ENCODE measurements around the gene RCBTB1. TPM values are rescaled to one million over a fixed set of nuclear protein-coding genes. Genes with fewer than 3 reads are reported as not detected.

The RCBTB1 gene
- total RNA-seq, 2 experiments from 2014 or later, result 10.3 to 11.4 TPM

DNA sequence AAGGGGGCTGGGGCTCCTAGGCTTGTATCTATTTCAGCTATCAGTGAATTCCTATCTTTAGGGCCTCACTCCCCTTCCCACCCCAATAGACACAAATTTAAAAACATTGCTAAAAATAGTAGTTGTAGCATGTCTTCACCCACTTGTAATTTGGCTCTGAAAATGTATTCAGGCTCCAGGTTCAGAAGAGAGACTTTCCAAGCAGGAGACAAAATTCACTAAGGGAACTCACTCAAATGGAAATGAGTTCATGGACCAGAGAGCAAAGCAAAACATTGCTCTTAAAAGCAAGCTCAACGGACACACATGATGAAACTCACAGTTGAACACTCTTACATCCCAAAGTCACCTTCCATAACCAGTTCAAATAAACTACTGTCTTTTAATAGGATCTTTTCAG lies 52.8 kb downstream of the RCBTB1 start:
- no peak overlapping the region for H3K4me3 ChIP-seq (ENCODE audit: low read length)
- Mint-ChIP-seq H3K4me3 (no peak overlapping the region), H3K9me3 (no peaks in the 10 kb centered on the region), H3K27me3 (no peaks in the 10 kb centered on the region), H3K27ac (no peak overlapping the region), H3K36me3 (ENCODE audit: low read depth) (peaks cover 57% of the 10 kb centered on the region), H3K4me1 (ENCODE audit: low read depth) (peaks cover 5% of the 10 kb centered on the region)
- no peaks in the 10 kb centered on the region for H3K4me1 ChIP-seq (ENCODE audit: insufficient read depth, low read length)
- no peak for TF ChIP-seq CTCF (IDR thresholded peaks at IDR 0.05)
- CTCF ChIA-PET, result no interaction called here
- no peaks in the 10 kb centered on the region for H3K27me3 ChIP-seq (ENCODE audit: control insufficient read depth in 1 of 2, insufficient read depth in 2 of 2, low read length in 2 of 2)
- peaks cover 18% of the 10 kb centered on the region for H3K36me3 ChIP-seq (ENCODE audit: insufficient read depth, low read length)
- intact Hi-C loops (cut with DNase I, micrococcal nuclease), result no loop called here
- H3K9me3 ChIP-seq (ENCODE audit: control insufficient read depth in 1 of 2, insufficient read depth in 1 of 2, low read length in 2 of 2), result no peaks in the 10 kb centered on the region
- ATAC-seq (ENCODE audit: poor library complexity), result no peak
- POLR2A ChIA-PET, result no interaction called here
- no peak overlapping the region for H3K27ac ChIP-seq (ENCODE audit: low read depth in 1 of 2, low read length in 2 of 2)
- no peak for DNase-seq

DNA sequence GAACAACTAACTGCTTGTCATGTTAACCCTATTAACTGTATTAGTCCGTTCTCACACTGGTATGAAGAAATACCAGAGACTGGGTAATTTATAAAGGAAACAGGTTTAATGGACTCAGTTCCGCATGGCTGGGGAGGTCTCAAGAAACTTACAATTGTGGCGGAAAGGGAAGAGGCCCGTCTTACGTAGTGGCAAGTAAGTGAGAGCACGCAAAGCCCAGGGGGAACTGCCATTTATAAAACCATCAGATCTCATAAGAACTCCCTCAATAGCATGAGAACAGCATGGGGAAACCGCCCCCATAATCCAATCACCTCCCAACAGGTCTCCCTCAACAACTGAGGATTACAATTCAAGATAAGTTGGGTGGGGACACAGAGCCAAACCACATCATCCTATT lies 54.9 kb downstream of the RCBTB1 start:
- no peaks in the 10 kb centered on the region for H3K4me1 ChIP-seq (ENCODE audit: insufficient read depth, low read length)
- Mint-ChIP-seq H3K4me1 (ENCODE audit: low read depth) (peaks cover 10% of the 10 kb centered on the region), H3K27ac (peak overlapping the region; percentile 50), H3K36me3 (ENCODE audit: low read depth) (peaks cover 68% of the 10 kb centered on the region), H3K4me3 (no peak overlapping the region), H3K9me3 (no peaks in the 10 kb centered on the region), H3K27me3 (no peaks in the 10 kb centered on the region)
- no peak overlapping the region for H3K27ac ChIP-seq (ENCODE audit: low read depth in 1 of 2, low read length in 2 of 2)
- no peaks in the 10 kb centered on the region for H3K27me3 ChIP-seq (ENCODE audit: control insufficient read depth in 1 of 2, insufficient read depth in 2 of 2, low read length in 2 of 2)
- ChIA-PET CTCF (no interaction called here), POLR2A (no interaction called here)
- ATAC-seq (ENCODE audit: poor library complexity), result no peak
- DNase-seq, result peak in 2 of 14 experiments; percentile 41 to 55
- intact Hi-C loops (cut with DNase I, micrococcal nuclease), result no loop called here
- no peak for TF ChIP-seq CTCF (IDR thresholded peaks at IDR 0.05)
- peaks cover 24% of the 10 kb centered on the region for H3K36me3 ChIP-seq (ENCODE audit: insufficient read depth, low read length)
- H3K9me3 ChIP-seq (ENCODE audit: control insufficient read depth in 1 of 2, insufficient read depth in 1 of 2, low read length in 2 of 2), result no peaks in the 10 kb centered on the region
- H3K4me3 ChIP-seq (ENCODE audit: low read length), result no peak overlapping the region

DNA sequence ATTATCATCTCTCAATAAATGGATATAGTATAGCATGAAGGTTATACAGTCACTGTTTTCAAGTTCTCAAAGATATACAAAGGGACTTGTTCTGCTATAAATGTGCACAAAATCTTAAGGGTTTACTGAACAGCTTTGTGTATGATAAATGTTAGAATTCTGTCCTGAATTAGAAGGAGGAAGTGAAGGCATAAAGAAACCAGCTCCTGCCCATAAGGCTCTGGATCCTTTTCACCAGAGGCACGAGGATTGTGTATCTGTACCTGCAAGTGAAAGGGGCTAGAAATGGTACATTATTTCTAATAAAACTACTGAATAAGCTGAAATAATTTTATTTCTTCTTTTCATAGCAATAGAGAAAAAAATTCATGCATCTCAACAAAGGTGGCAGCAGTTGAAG lies 57.2 kb downstream of the RCBTB1 start:
- Mint-ChIP-seq H3K9me3 (no peaks in the 10 kb centered on the region), H3K4me1 (ENCODE audit: low read depth) (peaks cover 10% of the 10 kb centered on the region), H3K36me3 (ENCODE audit: low read depth) (peaks cover 78% of the 10 kb centered on the region), H3K4me3 (no peak overlapping the region), H3K27me3 (no peaks in the 10 kb centered on the region), H3K27ac (peak overlapping the region; percentile 35)
- Histone ChIP-seq H3K27me3 (ENCODE audit: control insufficient read depth in 1 of 2, insufficient read depth in 2 of 2, low read length in 2 of 2) (no peaks in the 10 kb centered on the region), H3K9me3 (ENCODE audit: control insufficient read depth in 1 of 2, insufficient read depth in 1 of 2, low read length in 2 of 2) (no peaks in the 10 kb centered on the region), H3K4me1 (ENCODE audit: insufficient read depth, low read length) (no peaks in the 10 kb centered on the region), H3K27ac (ENCODE audit: low read depth in 1 of 2, low read length in 2 of 2) (no peak overlapping the region), H3K36me3 (ENCODE audit: insufficient read depth, low read length) (peaks cover 31% of the 10 kb centered on the region), H3K4me3 (ENCODE audit: low read length) (no peak overlapping the region)
- no peak for TF ChIP-seq CTCF (IDR thresholded peaks at IDR 0.05)
- ATAC-seq (ENCODE audit: poor library complexity), result no peak
- no peak for DNase-seq
- ChIA-PET CTCF (no interaction called here), POLR2A (interaction anchor here (1.0 to 1.2 kb wide), 2 partner anchors 11 to 85 kb away, joined by 4 to 5 read pairs; partner anchors contain the start of genes CAB39L and SETDB2)
- intact Hi-C loops (cut with DNase I, micrococcal nuclease), result no loop called here
